HepG2 (cell line): Measurements from ENCODE around the gene RBM12. TPM values are rescaled to one million over a fixed set of nuclear protein-coding genes. Genes with fewer than 3 reads are reported as not detected.

Experiments used
- AFF4 ChIP-seq: sonication (generic); formaldehyde crosslinking; IDR thresholded peaks from 2 replicates; pipeline ENCODE4 v1.4.0; 2020; ENCODE audit warnings: missing genetic modification reagents
- IKZF5 ChIP-seq: IDR thresholded peaks from 2 replicates; pipeline ENCODE4 v1.6.1; 2018; ENCODE audit warnings: missing genetic modification reagents, mild to moderate bottlenecking, missing compliant biosample characterization
- ISL2 ChIP-seq: sonication (generic); formaldehyde crosslinking; IDR thresholded peaks from 2 replicates; pipeline ENCODE4 v1.5.0; 2020; ENCODE audit warnings: missing genetic modification reagents
- RCOR2 ChIP-seq: IDR thresholded peaks from 2 replicates; pipeline ENCODE4 v1.6.1; 2016; ENCODE audit warnings: missing biosample characterization, missing genetic modification reagents
- RNF219 ChIP-seq: sonication (generic); formaldehyde crosslinking; IDR thresholded peaks from 2 replicates; pipeline ENCODE4 v1.5.0; 2020; ENCODE audit warnings: mild to moderate bottlenecking, missing genetic modification reagents
- SIX4 ChIP-seq: sonication (generic); formaldehyde crosslinking; IDR thresholded peaks from 2 replicates; pipeline ENCODE4 v1.4.0; 2020; ENCODE audit warnings: missing genetic modification reagents
- SOX5 ChIP-seq: IDR thresholded peaks from 2 replicates; pipeline ENCODE4 v1.6.1; 2016; ENCODE audit warnings: borderline replicate concordance
- YEATS4 ChIP-seq: sonication (generic); formaldehyde crosslinking; IDR thresholded peaks from 2 replicates; pipeline ENCODE4 v1.4.0; 2020; ENCODE audit warnings: missing genetic modification reagents, borderline replicate concordance
- ZFP82 ChIP-seq: sonication (generic); formaldehyde crosslinking; IDR thresholded peaks from 2 replicates; pipeline ENCODE4 v1.5.1; 2020; ENCODE audit warnings: mild to moderate bottlenecking, missing genetic modification reagents, borderline replicate concordance
- ZFY ChIP-seq: sonication (generic); formaldehyde crosslinking; IDR thresholded peaks from 2 replicates; pipeline ENCODE4 v1.4.0; 2020; ENCODE audit warnings: missing genetic modification reagents
- ZFYVE20 ChIP-seq: sonication (generic); formaldehyde crosslinking; IDR thresholded peaks from 2 replicates; pipeline ENCODE4 v1.8.0; 2023; ENCODE audit warnings: low read depth, mild to moderate bottlenecking, moderate library complexity, missing genetic modification reagents, borderline replicate concordance
- ZNF18 ChIP-seq: sonication (generic); formaldehyde crosslinking; IDR thresholded peaks from 2 replicates; pipeline ENCODE4 v1.8.0; 2022; ENCODE audit warnings: mild to moderate bottlenecking, missing genetic modification reagents; ENCODE audit not compliant: insufficient replicate concordance
- ZNF317 ChIP-seq: sonication (generic); formaldehyde crosslinking; IDR thresholded peaks from 2 replicates; pipeline ENCODE4 v1.5.0; 2020; ENCODE audit warnings: mild to moderate bottlenecking, missing genetic modification reagents
- ZNF331 ChIP-seq: sonication (generic); formaldehyde crosslinking; IDR thresholded peaks from 2 replicates; pipeline ENCODE4 v1.4.0; 2020; ENCODE audit warnings: missing genetic modification reagents
- ZNF33A ChIP-seq: sonication (generic); formaldehyde crosslinking; IDR thresholded peaks from 2 replicates; pipeline ENCODE4 v1.5.1; 2020; ENCODE audit warnings: missing genetic modification reagents, mild to moderate bottlenecking, moderate library complexity, borderline replicate concordance
- ZNF562 ChIP-seq: sonication (generic); formaldehyde crosslinking; IDR thresholded peaks from 2 replicates; pipeline ENCODE4 v1.8.0; 2022; ENCODE audit warnings: missing genetic modification reagents, borderline replicate concordance
- ZNF644 ChIP-seq: IDR thresholded peaks from 2 replicates; pipeline ENCODE4 v1.6.1; 2016; ENCODE audit warnings: low read depth
- ZNF746 ChIP-seq: sonication (generic); formaldehyde crosslinking; IDR thresholded peaks from 2 replicates; pipeline ENCODE4 v1.8.0; 2022; ENCODE audit warnings: mild to moderate bottlenecking, missing genetic modification reagents
- ZNF878 ChIP-seq: sonication (generic); formaldehyde crosslinking; IDR thresholded peaks from 2 replicates; pipeline ENCODE4 v1.8.1; 2023; ENCODE audit warnings: mild to moderate bottlenecking, missing genetic modification reagents, moderate library complexity
- polyA plus RNA-seq, 8 experiments: library from polyadenylated mRNA; depleted of rRNA in 3 of 8; stranded (reverse) in 7 of 8; unstranded in 1 of 8; fragments of >200 nt; fragmentation: Illumina TruSeq in 4 of 8; extraction: Trizol in 4 of 8; gene quantifications; 2 replicates each; pipeline versions ENCODE4 v1.2.1 to v1.2.3, GENCODE V29; 2011 to 2016; ENCODE audit warnings: low read depth in 4 of 8, missing spikeins in 1 of 8, mixed read lengths in 1 of 8; ENCODE audit not compliant: insufficient read depth in 1 of 8
- total RNA-seq, 5 experiments: library from RNA; depleted of rRNA; stranded (reverse); fragments of >200 nt; fragmentation: Illumina TruSeq; extraction: Trizol; gene quantifications; 2 replicates each; pipeline ENCODE4 v1.2.3, GENCODE V29; 2016; ENCODE audit warnings: low read depth in 1 of 5

Gene RBM12
- total and polyA plus RNA-seq, 2 of the 13 experiments (the other 11 are each of a cell fraction or from before 2014, with no cell fraction given): 97.9 to 104 TPM

- TF ChIP-seq SIX4 (peak; percentile 67), ZNF644 (no peak; the same call in 1 of the 2 replicates), ZNF562 (CRISPR knock-in tag) (no peak), RCOR2 (CRISPR knock-in tag) (no peak; the same call in 1 of the 2 replicates), ZNF746 (CRISPR knock-in tag) (peak; percentile 84), ZFYVE20 (CRISPR knock-in tag) (peak; percentile 69; the same call in 1 of the 2 replicates), ZNF33A (no peak), ZNF18 (CRISPR knock-in tag) (peak; percentile 89), ISL2 (CRISPR knock-in tag) (peak; percentile 93), AFF4 (CRISPR knock-in tag) (peak; percentile 64), SOX5 (peak; percentile 80), ZNF317 (peak; percentile 95), IKZF5 (CRISPR knock-in tag) (peak; percentile 99), ZFP82 (no peak; the same call in 1 of the 2 replicates), ZNF878 (CRISPR knock-in tag) (peak; percentile 97), RNF219 (CRISPR knock-in tag) (no peak; the same call in 1 of the 2 replicates), ZNF331 (CRISPR knock-in tag) (no peak; the same call in none of the 2 replicates), ZFY (CRISPR knock-in tag) (peak; percentile 99), YEATS4 (CRISPR knock-in tag) (peak; percentile 99; the same call in 1 of the 2 replicates)
Observed at GRCh38 chr20:35699127-35699956, 34.6 kb upstream of the RBM12 start, which contains the start of the genes NFS1 and ROMO1 (continued).
